Measurements from ENCODE around the gene POLH.

The POLH gene

DNA sequence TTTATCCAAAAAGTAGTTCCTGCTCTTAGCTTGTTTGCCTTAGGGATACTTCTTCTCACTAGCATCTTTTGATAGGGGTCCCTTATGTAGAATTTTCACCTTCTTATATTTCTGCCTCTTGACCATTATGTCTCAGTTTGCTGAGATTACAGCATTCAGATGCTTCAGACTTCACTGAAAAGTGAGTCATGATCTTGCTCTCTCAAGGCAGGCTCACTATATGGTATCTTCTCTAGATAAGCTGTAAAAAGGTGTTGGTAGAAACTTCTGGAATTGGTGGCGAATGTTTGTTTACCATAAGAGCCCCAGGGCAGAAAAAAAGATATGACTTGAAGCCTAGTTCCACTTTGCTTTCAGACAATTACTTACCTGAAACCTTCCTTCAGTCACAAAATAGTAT is 33.4 kb downstream of the POLH start:
- no peaks in the 10 kb centered on the region for H3K79me2 ChIP-seq
- no peaks in the 10 kb centered on the region for H3K36me3 ChIP-seq (ENCODE audit: control insufficient read depth, insufficient read depth, low read length)
- no peak overlapping the region for H2AFZ ChIP-seq
- H3K27me3 ChIP-seq (ENCODE audit: control insufficient read depth, insufficient read depth, low read length), result no peaks in the 10 kb centered on the region
- H3K4me2 ChIP-seq (ENCODE audit: low read length), result no peak overlapping the region
- H3K4me3 ChIP-seq (ENCODE audit: low read depth, low read length), result no peak overlapping the region
- no peak overlapping the region for H3K9ac ChIP-seq
- H3K9me3 ChIP-seq (ENCODE audit: control insufficient read depth, low read length), result no peaks in the 10 kb centered on the region
- TF ChIP-seq, protein P1, sequence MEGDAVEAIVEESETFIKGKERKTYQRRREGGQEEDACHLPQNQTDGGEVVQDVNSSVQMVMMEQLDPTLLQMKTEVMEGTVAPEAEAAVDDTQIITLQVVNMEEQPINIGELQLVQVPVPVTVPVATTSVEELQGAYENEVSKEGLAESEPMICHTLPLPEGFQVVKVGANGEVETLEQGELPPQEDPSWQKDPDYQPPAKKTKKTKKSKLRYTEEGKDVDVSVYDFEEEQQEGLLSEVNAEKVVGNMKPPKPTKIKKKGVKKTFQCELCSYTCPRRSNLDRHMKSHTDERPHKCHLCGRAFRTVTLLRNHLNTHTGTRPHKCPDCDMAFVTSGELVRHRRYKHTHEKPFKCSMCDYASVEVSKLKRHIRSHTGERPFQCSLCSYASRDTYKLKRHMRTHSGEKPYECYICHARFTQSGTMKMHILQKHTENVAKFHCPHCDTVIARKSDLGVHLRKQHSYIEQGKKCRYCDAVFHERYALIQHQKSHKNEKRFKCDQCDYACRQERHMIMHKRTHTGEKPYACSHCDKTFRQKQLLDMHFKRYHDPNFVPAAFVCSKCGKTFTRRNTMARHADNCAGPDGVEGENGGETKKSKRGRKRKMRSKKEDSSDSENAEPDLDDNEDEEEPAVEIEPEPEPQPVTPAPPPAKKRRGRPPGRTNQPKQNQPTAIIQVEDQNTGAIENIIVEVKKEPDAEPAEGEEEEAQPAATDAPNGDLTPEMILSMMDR (IDR thresholded peaks at IDR 0.05), result no peak
- peaks cover 2% of the 10 kb centered on the region for H3K4me1 ChIP-seq
- H3K27ac ChIP-seq, result no peak overlapping the region

DNA sequence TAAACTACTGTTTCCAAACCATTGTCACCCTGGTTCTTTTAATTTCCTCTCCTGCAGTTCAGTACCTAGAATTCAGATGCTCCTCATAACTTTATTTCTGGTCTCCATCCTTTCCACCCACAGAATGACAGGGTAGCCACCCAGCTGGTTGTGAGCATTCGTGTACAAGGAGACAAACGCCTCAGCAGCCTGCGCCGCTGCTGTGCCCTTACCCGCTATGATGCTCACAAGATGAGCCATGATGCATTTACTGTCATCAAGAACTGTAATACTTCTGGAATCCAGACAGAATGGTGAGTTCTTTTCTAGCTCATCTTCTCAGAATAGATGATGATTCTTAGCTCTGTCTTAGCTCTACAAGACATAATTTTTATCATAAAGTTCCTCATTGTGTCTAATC is 34.4 kb downstream of the POLH start:
- Histone ChIP-seq H3K36me3 (ENCODE audit: control insufficient read depth, insufficient read depth, low read length) (no peaks in the 10 kb centered on the region), H3K4me1 (peaks cover 2% of the 10 kb centered on the region), H3K27me3 (ENCODE audit: control insufficient read depth, insufficient read depth, low read length) (no peaks in the 10 kb centered on the region), H3K4me3 (ENCODE audit: low read depth, low read length) (no peak overlapping the region), H3K9me3 (ENCODE audit: control insufficient read depth, low read length) (no peaks in the 10 kb centered on the region), H3K4me2 (ENCODE audit: low read length) (no peak overlapping the region), H3K79me2 (no peaks in the 10 kb centered on the region), H3K27ac (no peak overlapping the region), H3K9ac (no peak overlapping the region), H2AFZ (no peak overlapping the region)
- TF ChIP-seq, protein P1 (IDR thresholded peaks at IDR 0.05), result no peak

DNA sequence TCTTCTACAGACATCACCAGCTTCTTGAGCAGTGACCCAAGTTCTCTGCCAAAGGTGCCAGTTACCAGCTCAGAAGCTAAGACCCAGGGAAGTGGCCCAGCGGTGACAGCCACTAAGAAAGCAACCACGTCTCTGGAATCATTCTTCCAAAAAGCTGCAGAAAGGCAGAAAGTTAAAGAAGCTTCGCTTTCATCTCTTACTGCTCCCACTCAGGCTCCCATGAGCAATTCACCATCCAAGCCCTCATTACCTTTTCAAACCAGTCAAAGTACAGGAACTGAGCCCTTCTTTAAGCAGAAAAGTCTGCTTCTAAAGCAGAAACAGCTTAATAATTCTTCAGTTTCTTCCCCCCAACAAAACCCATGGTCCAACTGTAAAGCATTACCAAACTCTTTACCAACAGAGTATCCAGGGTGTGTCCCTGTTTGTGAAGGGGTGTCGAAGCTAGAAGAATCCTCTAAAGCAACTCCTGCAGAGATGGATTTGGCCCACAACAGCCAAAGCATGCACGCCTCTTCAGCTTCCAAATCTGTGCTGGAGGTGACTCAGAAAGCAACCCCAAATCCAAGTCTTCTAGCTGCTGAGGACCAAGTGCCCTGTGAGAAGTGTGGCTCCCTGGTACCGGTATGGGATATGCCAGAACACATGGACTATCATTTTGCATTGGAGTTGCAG is 37.9 kb downstream of the POLH start:
- no peak overlapping the region for H3K9ac ChIP-seq

DNA sequence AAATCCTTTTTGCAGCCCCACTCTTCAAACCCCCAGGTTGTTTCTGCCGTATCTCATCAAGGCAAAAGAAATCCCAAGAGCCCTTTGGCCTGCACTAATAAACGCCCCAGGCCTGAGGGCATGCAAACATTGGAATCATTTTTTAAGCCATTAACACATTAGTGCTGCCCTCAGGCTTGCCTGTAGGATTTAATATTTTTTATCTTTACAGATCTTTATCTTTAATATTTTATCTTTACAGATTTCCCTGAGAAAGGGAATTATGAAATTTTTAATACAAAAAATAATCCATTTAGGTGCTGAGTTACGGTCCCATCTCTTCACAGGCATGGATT is 38.4 kb downstream of the POLH start:
- no peaks in the 10 kb centered on the region for H3K27me3 ChIP-seq (ENCODE audit: control insufficient read depth, insufficient read depth, low read length)
- H3K36me3 ChIP-seq (ENCODE audit: control insufficient read depth, insufficient read depth, low read length), result no peaks in the 10 kb centered on the region
- H3K9me3 ChIP-seq (ENCODE audit: control insufficient read depth, low read length), result no peaks in the 10 kb centered on the region
- no peak overlapping the region for H3K4me3 ChIP-seq (ENCODE audit: low read depth, low read length)
- no peak overlapping the region for H3K4me2 ChIP-seq (ENCODE audit: low read length)
- no peak overlapping the region for H3K27ac ChIP-seq
- no peak overlapping the region for H2AFZ ChIP-seq
- no peaks in the 10 kb centered on the region for H3K79me2 ChIP-seq
- no peak overlapping the region for H3K9ac ChIP-seq
- H3K4me1 ChIP-seq, result no peaks in the 10 kb centered on the region
- TF ChIP-seq, protein P1 (IDR thresholded peaks at IDR 0.05), result no peak

More for the DNA sequence above, 37.9 kb downstream of the POLH start:
- no peaks in the 10 kb centered on the region for H3K79me2 ChIP-seq
- no peaks in the 10 kb centered on the region for H3K36me3 ChIP-seq (ENCODE audit: control insufficient read depth, insufficient read depth, low read length)
- TF ChIP-seq, protein P1 (IDR thresholded peaks at IDR 0.05), result no peak
- H3K4me3 ChIP-seq (ENCODE audit: low read depth, low read length), result no peak overlapping the region
- no peaks in the 10 kb centered on the region for H3K27me3 ChIP-seq (ENCODE audit: control insufficient read depth, insufficient read depth, low read length)
- no peaks in the 10 kb centered on the region for H3K9me3 ChIP-seq (ENCODE audit: control insufficient read depth, low read length)
- H2AFZ ChIP-seq, result no peak overlapping the region
- no peak overlapping the region for H3K27ac ChIP-seq
- no peaks in the 10 kb centered on the region for H3K4me1 ChIP-seq
- no peak overlapping the region for H3K4me2 ChIP-seq (ENCODE audit: low read length)
